ENCODE results near the gene FAM9B. TPM values are rescaled to one million over a fixed set of nuclear protein-coding genes. Genes with fewer than 3 reads are reported as not detected.

FAM9B gene
- total RNA-seq, 1 donor from 2014 or later, result not detected

GRCh38 chrX:8981723-8982122 is 52.2 kb downstream of the FAM9B start:
- TF ChIP-seq CTCF (conservative IDR thresholded peaks at IDR 0.05), result no peak
- Mint-ChIP-seq H3K36me3 (ENCODE audit: low read depth) (no peaks in the 10 kb centered on the region), H3K27me3 (ENCODE audit: low read depth) (no peaks in the 10 kb centered on the region), H3K4me1 (peaks cover 4% of the 10 kb centered on the region), H3K4me3 (no peak overlapping the region), H3K9me3 (peaks cover 8% of the 10 kb centered on the region), H3K27ac (ENCODE audit: unreplicated experiment) (no peak overlapping the region)
- no peak for DNase-seq (ENCODE audit: low read depth, low spot score)

GRCh38 chrX:8980756-8981155 is 53.2 kb downstream of the FAM9B start:
- Mint-ChIP-seq H3K36me3 (ENCODE audit: low read depth) (no peaks in the 10 kb centered on the region), H3K4me3 (no peak overlapping the region), H3K27me3 (ENCODE audit: low read depth) (no peaks in the 10 kb centered on the region), H3K9me3 (peaks cover 11% of the 10 kb centered on the region), H3K4me1 (no peaks in the 10 kb centered on the region), H3K27ac (ENCODE audit: unreplicated experiment) (no peak overlapping the region)
- no peak for TF ChIP-seq CTCF (conservative IDR thresholded peaks at IDR 0.05)
- no peak for DNase-seq (ENCODE audit: low read depth, low spot score)

Other genes starting within 250 kb of the FAM9B start
- gene FAM9A, start 232.7 kb downstream of the FAM9B start, total RNA-seq, result not detected in 2 replicates